Measurements from ENCODE around the gene MRPL55. TPM values are rescaled to one million over a fixed set of nuclear protein-coding genes. Genes with fewer than 3 reads are reported as not detected.

MRPL55 gene
- polyA plus RNA-seq (2013, experiment 1 of 2; ENCODE audit: insufficient read length): 44.7 TPM
- polyA plus RNA-seq (2013, experiment 2 of 2; ENCODE audit: insufficient read length): 36.3 TPM

DNA sequence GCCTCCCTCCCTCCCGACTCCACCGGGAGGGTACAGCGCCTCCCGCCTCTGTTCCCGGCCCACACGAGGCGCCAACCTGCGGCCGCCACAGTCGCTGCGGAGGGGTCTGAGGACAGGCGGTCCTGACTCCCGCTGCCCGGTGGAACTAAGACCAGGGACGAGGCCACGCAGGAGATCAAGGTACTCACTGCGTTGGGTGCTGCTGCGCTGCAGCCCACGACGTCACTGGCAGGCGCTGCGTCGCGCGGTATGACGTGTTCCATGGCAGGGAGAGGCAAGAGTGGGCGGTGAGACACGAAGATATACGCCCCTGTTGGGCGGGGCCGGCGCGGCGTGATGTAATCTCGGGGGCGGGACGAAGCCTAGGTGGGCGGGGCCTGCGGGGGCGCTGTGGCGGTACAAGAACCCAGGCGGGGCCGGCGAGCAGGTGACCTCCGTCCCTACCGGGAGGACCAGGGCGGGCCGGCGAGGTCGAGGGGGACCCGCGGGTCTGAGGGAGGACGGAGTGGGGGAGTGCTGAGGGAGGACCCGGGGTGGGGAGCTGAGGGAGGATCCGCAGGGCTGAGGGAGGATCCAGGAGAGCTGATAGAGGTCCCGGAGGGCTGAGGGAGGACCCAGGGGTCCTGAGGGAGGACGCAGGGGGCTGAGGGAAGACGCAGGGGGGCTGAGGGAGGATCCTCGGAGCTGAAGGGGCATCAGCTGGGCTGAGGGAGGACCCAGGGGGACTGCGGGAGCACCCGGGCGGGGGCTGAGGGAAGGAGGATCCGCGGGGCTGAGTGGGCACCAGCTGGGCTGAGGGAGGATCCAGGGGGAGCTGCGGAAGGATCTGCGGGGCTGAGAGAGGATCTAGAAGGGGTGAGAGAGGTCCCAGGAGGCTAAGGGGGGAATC, at the start of gene MRPL55:
Gene MRPL55 (minus strand): TSS at position 227 of the 889 bp plus-strand sequence. CDS start 1,039 bp downstream, outside the sequence.
- peak; percentile 96 for DNase-seq

DNA sequence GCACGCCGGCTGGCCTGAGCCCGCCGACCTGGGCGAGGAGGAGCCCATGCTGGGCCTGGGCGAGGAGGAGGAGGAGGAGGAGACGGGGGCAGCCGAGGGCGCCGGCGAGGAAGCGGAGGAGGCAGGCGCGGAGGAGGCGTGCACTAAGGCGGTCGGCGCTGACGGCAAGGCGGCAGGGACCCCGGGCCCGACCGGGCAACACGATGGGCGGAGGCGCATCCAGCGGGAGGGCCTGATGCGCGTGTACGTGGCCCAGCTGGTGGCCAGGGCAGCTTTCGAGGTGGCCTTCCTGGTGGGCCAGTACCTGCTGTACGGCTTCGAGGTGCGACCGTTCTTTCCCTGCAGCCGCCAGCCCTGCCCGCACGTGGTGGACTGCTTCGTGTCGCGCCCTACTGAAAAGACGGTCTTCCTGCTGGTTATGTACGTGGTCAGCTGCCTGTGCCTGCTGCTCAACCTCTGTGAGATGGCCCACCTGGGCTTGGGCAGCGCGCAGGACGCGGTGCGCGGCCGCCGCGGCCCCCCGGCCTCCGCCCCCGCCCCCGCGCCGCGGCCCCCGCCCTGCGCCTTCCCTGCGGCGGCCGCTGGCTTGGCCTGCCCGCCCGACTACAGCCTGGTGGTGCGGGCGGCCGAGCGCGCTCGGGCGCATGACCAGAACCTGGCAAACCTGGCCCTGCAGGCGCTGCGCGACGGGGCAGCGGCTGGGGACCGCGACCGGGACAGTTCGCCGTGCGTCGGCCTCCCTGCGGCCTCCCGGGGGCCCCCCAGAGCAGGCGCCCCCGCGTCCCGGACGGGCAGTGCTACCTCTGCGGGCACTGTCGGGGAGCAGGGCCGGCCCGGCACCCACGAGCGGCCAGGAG, 49.3 kb upstream of the MRPL55 start:
- DNase-seq: no peak

DNA sequence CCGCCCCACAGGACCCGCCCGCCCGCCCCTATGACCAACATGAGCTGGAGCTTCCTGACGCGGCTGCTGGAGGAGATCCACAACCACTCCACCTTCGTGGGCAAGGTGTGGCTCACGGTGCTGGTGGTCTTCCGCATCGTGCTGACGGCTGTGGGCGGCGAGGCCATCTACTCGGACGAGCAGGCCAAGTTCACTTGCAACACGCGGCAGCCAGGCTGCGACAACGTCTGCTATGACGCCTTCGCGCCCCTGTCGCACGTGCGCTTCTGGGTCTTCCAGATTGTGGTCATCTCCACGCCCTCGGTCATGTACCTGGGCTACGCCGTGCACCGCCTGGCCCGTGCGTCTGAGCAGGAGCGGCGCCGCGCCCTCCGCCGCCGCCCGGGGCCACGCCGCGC, 48.6 kb upstream of the MRPL55 start:
- DNase-seq: no peak

DNA sequence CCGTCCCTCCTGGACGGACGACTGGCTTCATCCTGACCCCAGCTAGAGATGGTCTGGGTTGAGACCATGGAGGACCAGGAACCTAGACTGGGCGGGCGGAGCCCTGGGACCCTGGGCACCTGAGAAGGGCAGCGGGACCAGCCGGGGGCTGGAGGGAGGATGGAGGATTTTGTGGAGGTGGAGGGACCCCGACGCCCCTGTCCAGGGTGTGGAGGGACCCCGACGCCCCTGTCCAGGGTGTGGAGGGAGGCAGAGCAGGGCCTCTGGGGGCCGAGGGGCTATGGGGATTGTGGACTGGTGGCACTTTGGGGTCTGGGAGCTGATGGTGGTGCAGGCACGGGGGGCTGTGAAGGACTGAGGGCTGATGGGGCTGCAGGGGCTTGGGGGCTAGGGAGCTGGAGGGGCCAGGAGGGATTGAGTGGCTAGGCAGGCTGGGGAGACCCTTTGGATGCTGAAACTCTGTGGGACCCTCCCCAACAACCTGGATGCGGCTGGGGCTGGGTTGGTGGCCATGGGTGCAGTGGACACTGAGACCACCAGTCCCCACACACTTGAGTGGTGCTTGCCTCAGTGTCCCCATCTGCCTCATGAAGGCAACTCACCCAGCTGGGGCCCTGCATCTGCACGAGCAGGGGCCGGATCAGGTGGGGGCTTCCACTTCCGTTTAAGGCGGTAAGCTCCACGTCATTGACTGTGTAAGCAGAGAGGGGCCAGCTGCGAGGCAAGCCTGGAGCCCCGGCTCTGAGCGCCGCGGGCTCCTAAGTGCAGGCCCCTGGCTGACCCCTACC, 48.0 kb upstream of the MRPL55 start:
- no peak for DNase-seq

DNA sequence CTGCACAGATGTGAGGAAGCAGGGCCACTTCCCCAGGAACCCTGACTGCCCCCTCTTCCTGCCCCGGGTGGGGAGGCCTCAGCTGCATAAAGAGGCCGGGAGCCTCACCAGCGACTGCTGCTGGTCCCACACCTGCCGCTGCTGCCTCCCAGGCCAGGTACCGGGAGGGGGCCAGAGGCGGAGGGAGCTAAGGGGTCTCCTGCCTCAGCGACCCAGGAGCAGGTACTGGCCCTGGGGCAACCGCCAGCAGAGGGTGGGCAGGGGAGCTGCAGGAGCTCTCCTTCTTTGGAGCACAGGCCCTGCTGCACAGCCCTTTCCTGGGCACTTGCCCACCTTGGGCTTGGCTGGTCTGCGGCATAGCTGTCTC, 47.4 kb upstream of the MRPL55 start:
- no peak for DNase-seq

DNA sequence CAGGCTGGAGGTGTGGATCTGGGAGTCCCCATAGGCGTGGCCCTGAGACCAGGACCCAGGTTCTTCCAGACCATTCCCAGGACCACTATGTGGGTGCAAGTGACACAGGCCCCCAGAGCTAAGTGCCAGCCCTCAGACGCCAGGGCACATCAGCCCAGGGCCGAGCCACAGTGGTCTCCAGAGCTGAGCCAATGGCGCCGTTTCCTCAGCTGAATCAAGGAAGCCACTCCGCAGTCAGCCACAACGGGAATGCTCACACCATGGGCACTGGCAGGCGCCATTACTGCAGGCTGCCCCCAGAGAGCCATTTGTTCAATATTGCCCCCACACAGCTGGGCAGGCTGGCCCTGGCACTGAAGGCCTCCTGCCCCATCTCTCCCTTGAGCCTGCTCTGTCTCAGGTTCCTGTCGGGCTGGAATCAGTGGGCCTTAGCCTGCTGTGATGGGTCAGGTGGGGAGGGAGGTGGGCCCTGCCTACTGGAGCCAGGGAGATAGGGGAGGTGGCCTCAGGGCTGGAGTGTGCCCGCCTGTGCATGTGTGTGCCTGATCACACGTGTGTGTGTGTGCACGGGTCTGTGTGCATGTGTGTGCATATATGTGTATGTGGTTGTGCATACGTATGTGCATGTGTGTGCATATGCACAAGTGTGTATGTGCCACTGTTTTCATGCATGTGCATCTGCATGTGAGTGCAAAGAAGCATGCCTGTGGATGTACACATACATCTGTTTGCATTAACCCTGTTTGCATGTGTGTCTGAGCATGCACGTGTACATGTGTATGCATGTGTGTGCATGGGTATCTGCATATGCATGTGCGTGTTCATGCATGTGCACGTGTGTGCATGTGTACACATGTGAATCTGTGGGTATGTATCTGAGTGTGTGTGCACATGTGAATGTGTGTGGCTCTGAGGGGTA, 46.8 kb upstream of the MRPL55 start:
- DNase-seq: no peak

DNA sequence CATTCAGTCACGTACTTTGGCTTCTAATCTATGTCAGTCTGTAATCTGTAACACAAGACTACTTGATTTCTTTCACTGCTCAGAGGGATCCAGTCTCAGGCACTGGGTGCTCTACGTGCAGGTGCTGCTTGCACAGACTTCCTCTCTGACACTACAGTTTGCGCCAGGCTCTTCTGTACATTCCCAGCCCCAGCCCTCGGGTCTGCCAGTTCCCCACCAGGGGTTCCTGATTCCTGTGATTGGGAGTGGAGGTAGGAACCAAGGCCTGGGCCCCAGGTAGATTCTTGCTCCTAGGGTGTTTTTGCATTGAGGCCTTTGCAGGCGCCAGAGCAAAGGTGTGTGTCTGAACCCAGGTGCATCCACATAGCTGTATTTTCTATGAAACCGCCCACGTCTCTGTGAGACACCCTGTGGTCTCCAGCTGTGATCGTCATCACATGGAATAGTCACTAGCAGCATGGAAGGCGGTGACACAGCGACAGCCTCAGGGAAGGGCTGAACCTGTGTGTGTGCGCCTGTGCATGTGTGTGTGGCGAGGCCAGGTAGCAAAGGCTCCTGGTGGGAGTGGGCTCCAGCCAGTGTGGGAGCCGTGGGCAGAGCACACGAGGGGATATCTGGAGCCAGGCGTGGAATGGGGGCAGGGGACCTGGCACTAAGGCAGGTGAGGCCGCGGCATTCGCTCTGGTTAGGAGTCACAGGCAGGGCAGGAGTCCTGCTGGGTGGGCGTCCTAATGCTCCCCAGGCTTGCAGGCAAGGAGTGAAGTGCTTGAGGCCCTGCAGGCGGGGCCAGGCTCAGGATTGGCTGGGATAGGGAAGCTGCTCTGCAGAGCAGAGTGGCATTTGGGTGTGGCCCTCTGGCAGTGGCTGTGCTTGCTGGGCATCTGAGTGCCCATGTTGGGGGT, 45.8 kb upstream of the MRPL55 start:
- DNase-seq: no peak

DNA sequence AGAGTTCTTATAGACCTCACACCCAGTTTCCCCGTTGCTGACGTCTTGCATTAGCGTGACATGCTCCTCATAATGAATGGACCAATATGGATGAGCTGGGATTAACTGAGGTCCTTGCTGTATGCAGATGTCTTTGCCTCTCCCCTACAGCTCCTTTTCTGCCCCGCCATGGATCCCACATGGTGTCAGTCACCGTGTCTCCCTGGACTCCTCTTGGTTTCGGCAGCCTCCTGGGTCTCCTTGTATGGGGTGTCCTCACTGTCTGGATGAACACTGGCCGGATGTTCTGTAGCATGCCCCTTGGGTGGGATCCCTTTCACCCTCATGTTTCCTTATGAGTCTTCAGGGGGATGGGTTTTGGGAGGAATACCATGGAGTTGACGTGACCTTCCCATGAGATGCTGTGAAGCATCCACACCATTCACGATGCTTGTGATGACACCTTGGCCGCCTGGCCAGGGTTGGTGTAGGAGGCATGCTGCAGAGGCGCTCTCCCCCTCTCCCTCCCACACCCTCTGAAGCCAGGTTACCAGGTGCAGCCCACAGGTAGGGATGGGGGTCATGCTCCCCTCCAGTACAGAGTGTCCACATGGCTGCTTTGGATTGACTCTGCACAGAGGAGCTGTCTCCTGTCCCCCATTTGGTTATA, 45.0 kb upstream of the MRPL55 start:
- no peak for DNase-seq

DNA sequence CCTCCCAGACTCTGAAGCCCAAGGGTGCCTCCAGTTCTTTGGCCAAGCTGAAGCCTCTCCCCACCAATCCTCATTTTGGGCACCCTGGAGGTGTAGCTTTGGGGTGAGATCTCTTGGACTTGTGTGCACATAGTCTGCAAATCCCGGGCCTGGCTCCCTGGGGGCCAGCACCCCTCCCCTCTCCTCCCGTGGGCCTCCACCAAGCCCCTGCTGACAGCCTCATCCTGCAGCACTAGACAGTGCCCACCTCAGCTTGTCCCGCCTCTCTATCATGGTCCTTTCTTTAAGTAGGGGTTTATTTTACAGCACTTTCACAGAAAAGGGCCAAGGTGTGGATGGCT, 43.8 kb upstream of the MRPL55 start:
- no peak for DNase-seq

DNA sequence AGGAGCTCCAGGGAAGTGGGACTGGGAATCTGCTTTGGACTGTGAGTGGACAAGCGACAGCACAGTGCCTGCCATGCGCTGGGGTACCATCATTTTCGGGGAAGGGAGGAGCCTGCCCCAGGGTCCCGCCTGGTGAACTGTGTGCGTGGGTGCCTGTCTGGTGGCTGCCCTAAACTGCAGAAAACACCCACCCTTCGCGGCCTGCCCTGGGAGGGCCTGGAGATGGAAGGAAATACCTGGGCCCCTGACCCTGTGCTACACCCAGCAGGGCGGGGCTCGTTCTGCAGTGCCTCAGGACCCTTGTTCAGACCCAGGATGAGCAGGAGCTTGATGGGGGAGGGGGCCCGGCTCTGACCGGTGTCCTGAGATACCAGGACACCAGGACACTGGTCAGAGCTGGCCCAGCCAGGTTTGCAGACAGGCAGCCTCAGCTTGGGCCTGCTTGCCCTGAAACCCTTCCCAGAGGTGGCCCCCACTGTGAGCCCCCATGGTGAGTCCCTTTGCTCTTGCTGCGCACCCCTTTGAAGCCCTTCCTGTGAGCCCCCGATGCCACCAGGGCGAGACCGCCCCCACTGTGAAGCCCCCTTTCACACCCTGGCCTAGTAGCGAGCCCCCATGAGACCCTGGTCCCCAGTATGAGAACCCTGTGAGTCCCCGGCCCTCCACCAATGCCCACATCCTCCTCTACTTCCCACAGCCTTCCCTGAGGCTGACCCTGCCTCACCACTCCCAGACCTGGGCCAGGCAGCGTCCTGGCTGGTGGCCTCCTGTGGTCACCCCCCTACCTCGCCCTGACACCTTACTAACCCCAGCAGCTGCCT, 43.2 kb upstream of the MRPL55 start:
- no peak for DNase-seq

DNA sequence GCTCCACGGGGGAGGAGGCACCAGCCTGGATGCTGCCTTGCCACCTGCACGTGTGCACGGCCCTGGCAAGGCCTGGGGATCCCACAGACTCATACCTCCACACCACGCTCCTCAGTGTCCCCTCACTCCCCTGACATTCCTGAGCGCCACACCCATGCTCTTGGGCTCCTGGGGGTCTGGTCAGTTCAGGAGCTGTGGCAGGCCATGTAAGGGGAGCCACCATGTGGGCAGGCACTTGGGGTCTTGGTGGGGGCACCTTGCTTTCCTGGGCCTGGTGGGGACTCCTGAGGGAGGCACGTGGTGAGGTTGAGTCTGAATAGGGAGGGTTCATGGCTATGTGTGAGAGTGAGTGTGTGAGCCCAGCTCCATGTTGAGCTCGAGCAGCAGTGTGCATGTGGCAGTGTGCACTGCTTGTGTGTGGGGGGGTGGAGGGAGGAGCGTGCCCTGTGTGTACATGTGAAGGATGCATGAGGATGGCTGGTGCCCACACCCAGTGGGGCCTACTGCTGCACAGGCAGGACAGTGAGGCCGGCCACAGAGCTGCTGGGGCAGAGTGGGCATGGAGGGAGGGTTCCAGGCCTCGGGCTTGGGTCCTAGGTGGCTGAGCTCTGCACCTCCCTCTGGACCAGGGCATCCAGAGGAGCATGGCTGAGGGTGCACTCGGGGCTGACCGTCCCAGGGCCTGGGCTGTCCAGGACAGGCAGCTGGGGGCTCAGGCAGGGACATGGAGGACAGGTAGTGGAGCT, 42.3 kb upstream of the MRPL55 start:
- DNase-seq: no peak

DNA sequence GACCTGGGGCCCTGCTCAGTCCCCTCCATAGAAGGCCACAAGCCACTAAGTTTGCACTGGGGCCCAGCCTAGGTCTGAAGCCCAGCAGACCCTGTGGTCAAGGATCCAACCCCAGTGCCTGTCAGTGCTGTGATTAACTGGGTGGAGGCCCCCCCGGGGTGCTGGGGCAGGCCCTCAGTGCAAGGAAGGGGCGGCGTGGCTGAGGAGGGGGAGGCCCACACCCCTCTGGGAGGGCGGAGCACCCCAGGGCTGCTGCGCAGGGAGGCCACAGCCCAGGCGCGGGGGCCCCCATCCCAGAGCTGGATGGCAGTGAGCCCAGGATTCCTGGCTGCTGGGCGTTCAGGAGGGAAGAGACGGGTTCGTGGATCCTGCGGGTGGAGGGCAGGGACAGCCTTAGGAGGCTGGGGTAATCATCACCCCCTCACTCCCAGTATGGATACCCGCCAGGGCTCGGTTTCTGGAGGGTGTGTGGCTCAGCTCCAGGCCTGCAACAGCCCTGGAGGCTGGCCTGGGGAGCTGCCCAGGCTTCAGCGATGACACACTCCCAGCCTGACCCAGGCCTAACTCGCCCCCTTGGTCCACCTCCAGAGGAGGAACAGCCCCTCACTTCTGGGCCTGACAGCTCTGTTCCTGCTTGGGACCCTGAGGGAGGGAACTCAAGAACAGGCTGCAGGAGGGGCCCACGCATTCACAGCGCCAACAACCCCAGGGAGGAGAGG, 41.5 kb upstream of the MRPL55 start:
- DNase-seq: peak; percentile 72

DNA sequence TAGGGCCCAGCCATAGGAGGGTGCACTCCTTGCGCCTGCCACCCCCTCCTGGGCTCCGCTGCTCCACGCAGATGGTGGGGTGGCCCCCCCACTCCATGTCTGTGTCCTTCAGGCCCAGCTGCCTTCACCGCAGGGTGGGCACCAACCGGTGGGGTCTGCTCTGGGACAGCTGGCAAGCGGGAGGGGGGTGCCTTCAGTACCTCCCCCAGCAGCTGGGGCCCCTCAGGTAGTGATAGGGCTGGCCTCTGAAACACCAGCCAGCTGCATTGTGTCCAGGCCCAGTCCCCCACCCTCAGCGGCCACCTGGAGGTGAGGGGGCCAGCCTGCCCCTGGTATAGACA, 41.0 kb upstream of the MRPL55 start:
- no peak for DNase-seq

DNA sequence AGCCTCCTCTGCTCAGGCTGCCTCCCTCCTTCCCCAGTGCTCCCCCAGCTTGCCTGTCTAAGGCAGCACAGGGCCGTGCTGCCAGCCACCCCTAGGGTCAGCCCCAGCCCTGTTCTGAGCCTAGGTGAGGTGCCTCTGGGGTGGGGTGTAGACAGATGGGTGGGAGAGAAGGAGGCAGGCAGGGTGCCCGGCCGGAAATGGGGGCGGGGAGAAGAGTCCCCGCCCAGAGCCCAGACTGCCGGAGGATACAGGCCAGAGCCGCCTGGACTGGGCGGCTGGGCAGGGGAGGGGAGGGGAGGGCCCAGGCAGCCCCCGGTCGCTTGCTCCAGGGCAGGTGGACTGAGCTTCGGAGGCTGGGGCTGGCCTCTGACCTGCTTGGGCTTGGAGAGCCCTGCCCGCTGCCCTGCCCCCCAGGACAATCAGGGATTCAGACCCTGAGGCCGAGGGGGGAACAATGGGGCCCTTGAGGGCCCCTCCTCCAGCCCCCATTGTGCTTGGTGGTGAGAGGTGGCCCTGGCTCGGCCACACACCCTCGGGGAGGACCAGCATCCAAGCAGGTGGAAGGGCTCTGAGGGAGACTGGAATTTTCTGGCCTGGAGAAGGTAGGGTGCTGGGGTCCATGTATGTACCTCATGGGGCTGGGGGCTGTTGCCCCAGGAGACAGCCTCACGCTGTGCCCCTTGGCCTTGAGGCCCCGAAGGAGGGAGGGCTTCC, 40.5 kb upstream of the MRPL55 start, which contains the start of gene GJC2:
Gene GJC2 (plus strand): TSS at position 525 of the 714 bp plus-strand sequence. CDS start 7,829 bp downstream, outside the sequence.
- no peak for DNase-seq

DNA sequence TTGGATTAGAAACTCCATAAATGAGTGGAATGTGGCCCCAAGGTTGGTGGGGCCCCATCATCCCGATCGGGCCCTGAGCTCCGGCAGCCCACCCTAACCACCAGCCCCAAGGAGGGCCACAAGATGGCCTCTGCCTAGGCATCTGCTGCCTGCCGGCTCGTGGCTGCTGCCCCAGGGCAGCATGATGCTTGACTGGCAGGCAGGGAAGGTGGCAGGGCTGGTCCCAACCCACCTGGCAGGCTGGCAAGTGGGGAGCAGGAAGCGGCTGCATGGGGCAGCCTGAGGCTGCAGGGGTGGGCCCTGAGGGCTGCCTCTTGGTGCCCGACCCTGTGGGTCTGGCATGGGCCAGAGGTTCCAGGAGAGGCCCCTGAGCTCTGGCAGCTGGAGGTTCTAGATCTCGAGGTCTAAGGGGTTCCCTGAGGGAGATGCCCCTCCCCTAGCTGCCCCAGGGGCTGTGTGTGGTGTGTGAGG, 39.9 kb upstream of the MRPL55 start:
- no peak for DNase-seq

DNA sequence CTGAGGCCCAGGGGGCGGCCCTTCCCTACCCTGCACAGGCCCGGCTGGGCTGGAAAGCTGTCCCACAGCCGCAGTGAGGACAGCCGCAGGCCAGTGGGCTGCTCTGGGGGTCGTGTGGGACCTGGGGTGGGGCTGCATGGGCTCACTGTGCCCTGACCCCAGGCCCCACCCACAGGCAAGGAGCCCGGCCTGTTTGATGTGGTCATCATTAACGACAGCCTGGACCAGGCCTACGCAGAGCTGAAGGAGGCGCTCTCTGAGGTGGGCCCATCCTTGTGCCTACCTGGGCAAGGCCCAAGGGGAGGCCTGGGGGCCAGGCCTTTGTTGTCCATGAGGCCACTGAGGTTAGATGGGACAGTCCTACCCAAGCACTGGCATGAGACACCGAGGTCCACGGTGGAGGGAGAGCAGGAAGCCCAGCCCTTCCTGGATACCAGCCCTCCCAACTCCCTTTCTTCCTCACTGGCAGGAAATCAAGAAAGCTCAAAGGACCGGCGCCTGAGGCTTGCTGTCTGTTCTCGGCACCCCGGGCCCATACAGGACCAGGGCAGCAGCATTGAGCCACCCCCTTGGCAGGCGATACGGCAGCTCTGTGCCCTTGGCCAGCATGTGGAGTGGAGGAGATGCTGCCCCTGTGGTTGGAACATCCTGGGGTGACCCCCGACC, 39.2 kb upstream of the MRPL55 start:
- no peak for DNase-seq

Data from fibroblast of skin of scalp (primary cell).